ENCODE data around the gene AIFM3.

DNA sequence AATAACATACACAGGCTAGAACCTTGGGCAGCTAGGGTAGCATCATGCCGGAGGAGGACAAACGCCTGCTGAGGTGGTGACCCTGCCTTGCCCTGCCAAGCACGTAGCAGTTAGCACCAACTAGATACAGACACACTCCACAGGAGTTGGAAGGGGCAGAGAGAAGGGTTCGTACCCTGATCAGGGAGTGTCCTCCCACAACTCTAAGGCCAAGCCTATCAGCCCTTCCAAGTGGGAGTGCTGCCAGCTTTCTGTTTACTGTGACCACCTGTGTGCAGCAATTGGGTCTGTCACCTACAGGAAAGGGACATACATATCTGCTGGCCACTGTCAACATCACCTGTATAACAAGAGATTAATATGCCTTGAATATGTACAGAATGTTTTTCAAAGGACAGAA, 36.7 kb downstream of the AIFM3 start:
- TF ChIP-seq, protein P1, sequence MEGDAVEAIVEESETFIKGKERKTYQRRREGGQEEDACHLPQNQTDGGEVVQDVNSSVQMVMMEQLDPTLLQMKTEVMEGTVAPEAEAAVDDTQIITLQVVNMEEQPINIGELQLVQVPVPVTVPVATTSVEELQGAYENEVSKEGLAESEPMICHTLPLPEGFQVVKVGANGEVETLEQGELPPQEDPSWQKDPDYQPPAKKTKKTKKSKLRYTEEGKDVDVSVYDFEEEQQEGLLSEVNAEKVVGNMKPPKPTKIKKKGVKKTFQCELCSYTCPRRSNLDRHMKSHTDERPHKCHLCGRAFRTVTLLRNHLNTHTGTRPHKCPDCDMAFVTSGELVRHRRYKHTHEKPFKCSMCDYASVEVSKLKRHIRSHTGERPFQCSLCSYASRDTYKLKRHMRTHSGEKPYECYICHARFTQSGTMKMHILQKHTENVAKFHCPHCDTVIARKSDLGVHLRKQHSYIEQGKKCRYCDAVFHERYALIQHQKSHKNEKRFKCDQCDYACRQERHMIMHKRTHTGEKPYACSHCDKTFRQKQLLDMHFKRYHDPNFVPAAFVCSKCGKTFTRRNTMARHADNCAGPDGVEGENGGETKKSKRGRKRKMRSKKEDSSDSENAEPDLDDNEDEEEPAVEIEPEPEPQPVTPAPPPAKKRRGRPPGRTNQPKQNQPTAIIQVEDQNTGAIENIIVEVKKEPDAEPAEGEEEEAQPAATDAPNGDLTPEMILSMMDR (conservative IDR thresholded peaks at IDR 0.05; ENCODE audit: low read length) = no peak
- no peak for TF ChIP-seq EZH2phosphoT487 (IDR thresholded peaks at IDR 0.05; ENCODE audit: borderline replicate concordance)
